HAP-1 (cell line): Measurements from ENCODE around the gene RBMS1.
"Not testable (repeated sequence)": the region's sequence is repeated elsewhere in the genome, so short reads cannot be mapped to it uniquely, and the experiment has no call there.

Experiments
- DNase-seq, 2 experiments: peaks; one replicate each; pipeline ENCODE4 v3.0.0-alpha.2; 2016 to 2020; ENCODE audit warnings: low spot score in 2 of 2
- H3K27me3 ChIP-seq: fragments of 250-450 bp; sonication (Bioruptor Pico); 2 replicates; pipeline ENCODE4 v1.5.1; 2020; ENCODE audit warnings: low read depth, mild to moderate bottlenecking, moderate library complexity
- H3K36me3 ChIP-seq: fragments of 250-450 bp; sonication (Bioruptor Pico); replicated peaks from 2 replicates; pipeline ENCODE4 v1.5.1; 2020; ENCODE audit warnings: mild to moderate bottlenecking
- H3K4me1 ChIP-seq: fragments of 250-450 bp; sonication (Bioruptor Pico); 2 replicates; pipeline ENCODE4 v1.5.1; 2020; ENCODE audit warnings: mild to moderate bottlenecking
- H3K4me3 ChIP-seq: fragments of 250-450 bp; sonication (Bioruptor Pico); 2 replicates; pipeline ENCODE4 v1.5.1; 2020; ENCODE audit warnings: mild to moderate bottlenecking, moderate library complexity
- H3K9me3 ChIP-seq: fragments of 250-450 bp; sonication (Bioruptor Pico); 2 replicates; pipeline ENCODE4 v1.5.1; 2020; ENCODE audit warnings: mild to moderate bottlenecking, moderate library complexity
- in situ Hi-C: fragments of 300-500 bp; cut with MboI; formaldehyde crosslinking; loops from 3 replicates; pipeline ENCODE4 v1.14.3; 2020; ENCODE audit warnings: low sequenced_read_pairs, inconsistent platforms, mixed read lengths

Gene RBMS1

DNA sequence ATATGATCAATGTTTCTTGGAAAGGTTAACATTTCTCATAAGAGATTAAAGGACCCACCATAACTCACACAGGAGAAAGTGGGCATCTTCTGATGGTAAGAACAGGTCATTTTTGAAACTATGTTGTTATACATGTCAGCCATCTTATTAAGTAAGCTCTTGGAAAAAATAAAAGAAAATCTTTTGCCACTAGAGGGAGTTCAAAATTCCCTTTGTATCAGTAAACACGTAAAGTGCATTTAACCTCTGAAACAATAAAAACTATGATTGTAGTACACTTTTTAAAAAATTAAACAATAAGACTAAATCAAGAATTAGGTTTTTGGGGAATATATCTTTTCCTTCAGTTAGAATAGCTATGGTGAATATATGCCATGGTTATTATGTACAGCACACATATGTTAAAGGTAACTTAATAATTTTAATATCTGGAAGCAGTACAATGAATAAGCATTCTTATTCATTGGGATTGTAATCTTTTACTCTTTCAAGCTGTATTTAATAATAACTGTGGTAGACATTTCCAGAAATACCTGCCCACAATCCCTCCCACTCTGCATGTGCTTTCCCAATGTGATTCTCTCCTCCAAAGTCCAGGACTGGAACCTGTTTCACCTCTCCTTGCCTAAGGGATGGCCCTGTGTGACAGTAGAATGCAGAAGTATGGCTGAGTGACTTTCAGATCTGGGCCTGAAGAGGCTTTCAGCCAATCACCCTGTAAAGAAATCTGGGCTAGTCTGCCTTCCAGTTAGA, 64.2 kb downstream of the RBMS1 start:
- in situ Hi-C loops, result no loop called here
- peak in 1 of 2 experiments; percentile 48 for DNase-seq
- no peaks in the 10 kb centered on the region for H3K36me3 ChIP-seq
- no peak overlapping the region for H3K4me3 ChIP-seq
- H3K9me3 ChIP-seq, result no peaks in the 10 kb centered on the region
- no peaks in the 10 kb centered on the region for H3K27me3 ChIP-seq
- H3K4me1 ChIP-seq, result peaks cover 11% of the 10 kb centered on the region

DNA sequence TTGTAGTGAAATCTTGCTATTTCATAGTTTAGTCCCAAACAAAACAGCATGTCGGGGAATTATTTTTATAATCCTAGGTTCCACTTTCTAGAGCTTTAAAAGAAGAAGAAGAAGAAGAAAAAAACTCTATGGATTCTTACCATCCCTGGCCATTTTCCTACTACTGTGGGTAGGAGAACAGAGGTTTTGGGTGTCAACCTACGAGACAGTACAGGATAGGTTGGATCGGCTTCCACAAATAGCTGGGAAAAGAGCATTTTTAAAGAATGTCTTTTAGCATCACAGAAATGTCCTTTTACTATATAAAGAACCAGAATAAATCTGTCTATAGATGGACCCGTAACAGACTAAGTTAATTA, 65.2 kb downstream of the RBMS1 start:
- Histone ChIP-seq H3K4me1 (peaks cover 6% of the 10 kb centered on the region), H3K36me3 (no peaks in the 10 kb centered on the region), H3K9me3 (no peaks in the 10 kb centered on the region), H3K4me3 (no peak overlapping the region), H3K27me3 (no peaks in the 10 kb centered on the region)
- in situ Hi-C loops, result no loop called here
- no peak for DNase-seq

DNA sequence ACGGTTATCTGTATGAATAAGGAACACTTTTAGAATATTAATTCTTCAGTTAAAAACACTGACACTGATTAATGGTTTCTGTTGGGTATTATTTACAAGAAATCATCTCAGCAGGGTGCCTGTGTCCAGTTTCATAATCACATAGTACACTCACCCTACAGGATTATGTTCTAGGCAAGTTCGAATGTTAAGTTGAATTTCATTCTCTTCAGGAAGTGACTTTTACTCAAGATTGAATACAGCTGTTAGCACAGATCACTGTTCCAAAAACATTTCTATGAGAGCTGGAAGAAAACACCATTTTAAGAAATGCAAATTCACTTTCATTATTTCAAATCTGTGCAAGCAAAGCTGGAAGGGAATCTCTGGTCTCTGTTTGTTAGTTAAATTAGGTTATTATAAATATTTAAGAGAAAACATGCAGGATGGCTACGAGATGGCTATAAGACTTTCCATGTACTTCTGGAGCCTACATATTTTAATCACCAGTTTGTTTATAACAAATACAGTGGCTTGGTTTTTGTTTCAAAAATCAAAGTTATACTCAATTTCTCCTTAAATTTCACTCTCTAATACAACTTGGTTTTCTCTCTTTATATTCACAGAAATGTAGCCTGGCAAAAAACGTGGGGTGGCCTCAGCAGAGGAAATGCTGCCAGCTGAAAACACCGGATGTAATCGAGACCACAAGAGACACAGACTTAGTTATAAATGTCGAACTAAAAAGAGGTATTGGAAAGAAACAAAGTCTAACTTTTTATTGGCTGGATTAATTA, 65.8 kb downstream of the RBMS1 start:
- no peak for DNase-seq
- Histone ChIP-seq H3K27me3 (no peaks in the 10 kb centered on the region), H3K36me3 (no peaks in the 10 kb centered on the region), H3K4me3 (no peak overlapping the region), H3K9me3 (no peaks in the 10 kb centered on the region), H3K4me1 (peaks cover 6% of the 10 kb centered on the region)
- in situ Hi-C loops, result no loop called here

DNA sequence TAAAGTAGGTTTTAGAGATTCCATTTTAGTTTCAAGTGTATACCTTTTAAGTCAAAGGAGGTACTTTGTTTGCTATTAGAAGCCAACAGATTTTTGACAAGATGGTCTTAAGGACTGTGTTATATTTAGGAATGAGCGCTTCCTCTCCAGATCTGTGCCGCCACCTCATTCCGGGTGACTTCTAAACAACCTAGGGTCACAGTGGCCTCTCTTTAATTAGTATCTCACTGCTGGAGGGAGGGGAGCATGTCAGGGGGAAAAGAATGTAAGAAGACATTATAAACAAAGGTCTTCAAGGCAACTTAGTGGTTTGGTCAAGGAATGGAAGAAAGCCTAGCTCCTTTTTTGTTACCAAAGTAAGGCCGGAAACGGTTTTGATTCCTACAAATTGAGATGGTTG, 67.0 kb downstream of the RBMS1 start:
- in situ Hi-C loops, result no loop called here
- Histone ChIP-seq H3K9me3 (no peaks in the 10 kb centered on the region), H3K36me3 (no peaks in the 10 kb centered on the region), H3K4me1 (peaks cover 6% of the 10 kb centered on the region), H3K27me3 (no peaks in the 10 kb centered on the region), H3K4me3 (no peak overlapping the region)
- no peak for DNase-seq

DNA sequence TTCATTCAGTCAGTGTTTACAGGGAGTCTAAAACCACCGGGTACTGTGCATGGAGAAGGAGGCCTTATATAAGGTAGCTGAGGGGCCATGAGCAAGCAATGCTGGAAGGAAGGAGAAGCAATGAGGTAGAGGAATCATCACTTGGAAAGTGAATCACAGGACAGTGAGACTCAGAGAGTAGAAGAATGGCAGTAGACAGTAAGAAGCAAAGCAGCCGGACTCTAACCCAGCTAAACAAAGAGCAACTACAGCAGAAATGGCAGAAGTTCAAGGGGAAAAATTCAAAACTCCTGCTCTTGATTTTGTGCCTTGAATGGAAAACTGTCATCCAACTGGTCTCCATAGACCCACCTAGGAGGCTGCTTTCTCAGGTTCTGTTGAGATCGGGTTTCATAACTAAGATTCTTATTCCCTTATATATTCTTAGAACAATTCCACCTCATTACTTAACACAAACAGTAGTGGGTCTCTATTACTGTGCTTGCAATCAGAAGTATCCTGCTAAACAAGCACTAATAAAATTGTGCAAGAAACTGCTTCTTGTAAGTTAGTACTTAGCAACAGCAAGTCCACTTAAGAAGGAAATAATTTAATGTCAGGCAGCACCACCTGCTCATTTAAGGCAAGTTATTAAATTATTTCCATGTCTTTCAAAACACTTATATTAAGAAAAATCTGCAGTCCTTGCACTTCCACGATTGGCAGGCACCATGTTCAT, 68.0 kb downstream of the RBMS1 start:
- Histone ChIP-seq H3K4me3 (no peak overlapping the region), H3K36me3 (no peaks in the 10 kb centered on the region), H3K9me3 (no peaks in the 10 kb centered on the region), H3K27me3 (no peaks in the 10 kb centered on the region), H3K4me1 (peaks cover 6% of the 10 kb centered on the region)
- DNase-seq, result no peak
- in situ Hi-C loops, result no loop called here

DNA sequence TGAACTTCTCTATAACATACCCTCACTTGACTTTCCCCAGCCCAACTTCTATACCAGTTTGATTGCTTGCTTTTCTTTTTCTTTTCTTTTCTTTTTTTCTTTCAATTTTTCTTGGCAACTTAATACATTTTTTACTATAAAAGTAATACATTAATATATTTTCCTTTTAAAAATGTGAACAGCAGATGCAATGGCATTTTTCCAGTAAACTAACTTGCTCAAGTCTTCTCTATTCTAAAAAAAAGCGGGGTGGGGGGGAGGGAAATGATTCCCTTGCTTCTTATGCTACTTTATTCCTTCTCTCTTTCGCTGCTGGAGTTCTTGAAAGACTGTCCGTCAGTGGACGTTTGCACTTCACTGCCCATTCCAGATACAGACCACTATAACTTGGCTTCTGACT, 70.5 kb downstream of the RBMS1 start:
- DNase-seq, result no peak
- Histone ChIP-seq H3K27me3 (no peaks in the 10 kb centered on the region), H3K9me3 (no peaks in the 10 kb centered on the region), H3K4me1 (peaks cover 9% of the 10 kb centered on the region), H3K36me3 (no peaks in the 10 kb centered on the region), H3K4me3 (no peak overlapping the region)
- in situ Hi-C loops, result no loop called here

DNA sequence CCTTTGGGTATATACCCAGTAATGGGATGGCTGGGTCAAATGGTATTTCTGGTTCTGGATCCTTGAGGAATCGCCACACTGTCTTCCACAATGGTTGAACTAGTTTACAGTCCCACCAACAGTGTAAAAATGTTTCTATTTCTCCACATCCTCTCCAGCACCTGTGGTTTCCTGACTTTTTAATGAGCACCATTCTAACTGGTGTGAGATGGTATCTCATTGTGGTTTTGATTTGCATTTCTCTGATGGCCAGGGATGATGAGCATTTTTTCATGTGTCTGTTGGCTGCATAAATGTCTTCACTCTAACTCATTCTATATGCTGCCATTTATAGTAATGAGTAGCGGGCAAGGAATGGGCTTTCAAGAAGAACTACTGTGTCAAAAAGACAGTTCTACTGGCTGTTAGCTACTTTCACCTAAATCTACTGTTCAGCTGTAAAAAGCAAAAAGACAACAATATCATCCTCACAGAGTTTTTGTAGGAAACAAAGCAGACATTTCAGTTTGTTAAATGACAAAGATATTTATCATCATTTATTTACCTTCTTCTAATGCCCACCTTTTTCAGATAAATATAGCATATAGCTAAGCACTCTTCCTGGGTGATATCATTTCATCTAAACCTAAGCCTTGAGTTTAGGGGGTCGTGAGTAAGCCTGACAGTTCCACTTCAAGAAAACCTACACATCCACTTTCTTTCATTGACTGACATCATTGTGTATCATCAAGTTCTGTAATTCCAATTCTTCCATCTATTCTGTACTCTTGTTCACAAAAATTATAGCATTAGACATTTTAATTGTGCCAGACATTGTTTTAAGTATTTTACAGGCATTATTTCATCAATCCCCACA, 71.7 kb downstream of the RBMS1 start:
- DNase-seq, H3K4me3 ChIP-seq, in situ Hi-C loops, H3K27me3 ChIP-seq, H3K9me3 ChIP-seq, H3K36me3 ChIP-seq: not testable (repeated sequence)
- peaks cover 16% of the 10 kb centered on the region for H3K4me1 ChIP-seq

DNA sequence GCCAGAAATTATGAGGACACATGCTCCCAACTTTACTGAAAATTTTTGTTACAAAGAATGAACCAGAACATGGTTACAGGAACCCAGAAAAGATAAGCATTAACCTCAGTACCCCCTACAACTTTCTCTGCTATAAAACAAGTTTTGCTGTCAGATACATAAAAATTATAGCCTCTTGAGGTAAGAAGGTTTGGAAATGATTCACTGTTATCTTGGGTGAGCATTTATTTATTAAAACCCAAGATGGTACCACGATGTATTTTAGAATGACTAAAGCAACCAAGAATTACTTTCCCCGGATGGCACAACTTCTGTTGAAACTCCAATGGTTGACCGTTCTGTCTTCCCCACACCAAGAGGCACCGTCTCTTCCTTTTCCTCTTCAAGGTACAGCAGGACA, 72.9 kb downstream of the RBMS1 start:
- H3K27me3 ChIP-seq, result no peaks in the 10 kb centered on the region
- in situ Hi-C loops, result no loop called here
- H3K9me3 ChIP-seq, result no peaks in the 10 kb centered on the region
- H3K36me3 ChIP-seq, result no peaks in the 10 kb centered on the region
- H3K4me3 ChIP-seq, result no peak overlapping the region
- peaks cover 19% of the 10 kb centered on the region for H3K4me1 ChIP-seq
- DNase-seq, result no peak

DNA sequence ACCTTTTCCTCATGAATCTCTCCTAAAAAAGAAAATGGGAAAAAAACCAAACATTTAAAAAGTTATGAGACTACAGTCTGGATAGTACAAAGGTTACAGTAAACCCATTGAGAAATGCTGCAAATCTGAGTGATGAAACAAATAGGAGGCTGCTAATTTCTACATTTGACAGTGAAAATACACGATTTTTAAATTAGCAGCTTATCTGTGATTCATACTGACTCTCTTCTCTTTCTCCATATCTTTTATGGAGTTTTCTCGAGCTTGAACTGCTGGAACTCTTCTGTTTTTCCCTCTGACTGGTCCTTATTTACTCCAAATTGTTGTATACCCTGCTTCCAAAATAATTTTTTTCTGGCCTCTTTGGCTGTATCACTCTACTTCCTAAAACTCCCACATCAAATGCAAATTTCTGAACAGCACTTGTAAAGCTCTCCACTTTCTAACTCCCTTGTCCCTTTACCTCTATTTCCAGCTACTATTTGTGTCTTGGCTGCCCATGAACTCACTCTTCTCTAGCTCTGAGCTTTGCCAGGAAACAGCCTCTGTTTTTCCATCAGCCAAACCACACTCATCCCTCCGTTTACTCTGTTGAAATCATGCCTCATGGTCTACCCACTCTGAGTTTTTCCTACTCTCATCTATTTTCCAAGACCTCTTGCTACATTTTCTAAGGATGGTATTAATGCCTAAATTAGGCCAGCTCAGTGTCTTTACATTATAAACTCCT, 73.7 kb downstream of the RBMS1 start:
- no peak for DNase-seq
- Histone ChIP-seq H3K27me3 (no peaks in the 10 kb centered on the region), H3K4me1 (peaks cover 19% of the 10 kb centered on the region), H3K36me3 (no peaks in the 10 kb centered on the region), H3K9me3 (no peaks in the 10 kb centered on the region), H3K4me3 (no peak overlapping the region)
- in situ Hi-C loops, result no loop called here

DNA sequence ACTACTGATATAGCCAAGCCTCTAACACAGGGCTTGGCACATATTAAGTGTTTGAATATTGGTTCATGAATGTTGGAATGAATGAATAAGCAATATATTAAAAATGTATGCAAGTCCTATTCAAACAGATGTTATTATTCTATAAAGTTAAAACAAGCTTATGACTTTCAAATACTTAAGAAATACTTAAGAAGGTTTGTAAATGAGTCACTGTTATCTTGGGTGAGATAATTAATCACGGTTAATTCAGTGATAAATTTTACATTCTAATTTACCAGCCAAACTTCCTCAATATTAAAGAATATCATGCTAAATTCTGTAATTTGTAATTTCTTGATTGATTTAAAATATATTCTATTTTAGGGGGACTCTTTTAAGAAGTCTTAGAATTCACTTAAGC, 74.8 kb downstream of the RBMS1 start:
- no peaks in the 10 kb centered on the region for H3K27me3 ChIP-seq
- in situ Hi-C loops, result no loop called here
- DNase-seq, result no peak
- H3K4me1 ChIP-seq, result peaks cover 19% of the 10 kb centered on the region
- H3K36me3 ChIP-seq, result no peaks in the 10 kb centered on the region
- H3K9me3 ChIP-seq, result no peaks in the 10 kb centered on the region
- H3K4me3 ChIP-seq, result no peak overlapping the region

DNA sequence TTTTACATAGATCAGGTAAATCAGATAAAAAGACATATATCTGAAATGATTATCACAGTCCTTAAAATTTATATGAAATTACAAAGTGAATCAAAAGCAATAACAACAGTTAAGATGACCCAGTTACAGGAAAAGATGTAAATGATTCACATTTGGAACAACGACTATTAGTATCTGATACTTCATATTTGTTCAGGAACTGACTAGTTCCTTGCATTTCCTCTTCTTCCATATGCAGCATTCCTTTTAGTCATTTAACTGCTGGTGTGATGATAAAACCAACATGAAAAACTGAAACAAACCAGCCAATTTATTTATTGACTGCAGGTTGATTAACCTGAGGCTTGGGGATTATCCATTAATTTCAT, 75.2 kb downstream of the RBMS1 start:
- no peak for DNase-seq
- no peaks in the 10 kb centered on the region for H3K27me3 ChIP-seq
- H3K9me3 ChIP-seq, result no peaks in the 10 kb centered on the region
- H3K36me3 ChIP-seq, result no peaks in the 10 kb centered on the region
- H3K4me3 ChIP-seq, result no peak overlapping the region
- in situ Hi-C loops, result no loop called here
- H3K4me1 ChIP-seq, result peaks cover 19% of the 10 kb centered on the region

DNA sequence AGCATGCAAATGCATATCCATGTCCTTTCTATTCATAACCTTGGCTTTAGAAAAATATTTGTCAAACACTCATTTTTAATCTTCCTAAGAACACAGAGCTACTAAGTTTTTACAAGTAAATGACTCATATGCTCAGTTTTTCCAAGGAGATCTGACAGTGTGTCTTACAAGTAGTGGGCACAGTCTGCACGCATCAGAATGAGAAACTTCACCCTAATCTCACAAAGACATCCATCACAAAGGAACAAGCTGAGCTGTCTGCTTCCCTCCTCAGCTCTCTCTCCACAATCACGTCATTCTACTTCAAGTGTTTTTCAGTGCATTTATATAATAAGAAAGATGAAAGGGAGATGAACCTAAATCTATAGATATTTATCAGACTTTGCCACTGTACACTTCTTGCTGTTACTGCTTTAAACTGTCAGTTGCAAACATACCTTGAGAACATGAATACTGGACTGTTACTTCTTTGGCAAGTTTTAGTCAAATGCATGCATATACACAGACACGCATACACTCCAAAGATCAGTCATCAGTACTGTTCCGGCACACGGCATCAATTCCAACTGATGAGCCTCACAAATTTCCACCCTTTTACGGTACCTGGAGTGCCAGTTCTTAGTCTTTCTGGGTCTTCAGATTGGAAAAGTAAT, 75.7 kb downstream of the RBMS1 start:
- in situ Hi-C loops, result no loop called here
- DNase-seq, result peak; percentile 38 to 76

DNA sequence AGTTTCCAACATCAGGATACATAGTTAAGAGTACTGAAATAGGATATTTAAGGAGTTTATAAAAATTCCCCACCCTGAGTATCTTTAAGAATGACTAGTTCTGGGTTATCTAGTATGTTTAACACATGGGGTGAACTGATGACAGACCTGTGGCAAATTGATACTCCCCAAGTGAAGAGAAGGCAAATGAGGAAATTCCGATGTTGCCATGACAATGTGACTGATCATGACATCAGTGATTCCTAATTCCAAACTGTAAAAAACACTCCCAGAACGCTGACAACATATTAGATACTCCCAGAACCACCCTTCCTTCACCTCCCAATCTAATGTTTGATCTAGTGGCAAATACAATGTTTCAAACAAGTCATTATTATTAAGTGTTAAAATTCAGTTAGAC, 77.6 kb downstream of the RBMS1 start:
- H3K4me1 ChIP-seq, result peaks cover 19% of the 10 kb centered on the region

More for the DNA sequence above, 75.7 kb downstream of the RBMS1 start:
- Histone ChIP-seq H3K36me3 (no peaks in the 10 kb centered on the region), H3K27me3 (no peaks in the 10 kb centered on the region), H3K9me3 (no peaks in the 10 kb centered on the region), H3K4me3 (no peak overlapping the region), H3K4me1 (peaks cover 19% of the 10 kb centered on the region)

More for the DNA sequence above, 77.6 kb downstream of the RBMS1 start:
- DNase-seq, result no peak
- in situ Hi-C loops, result no loop called here
- H3K36me3 ChIP-seq, result no peaks in the 10 kb centered on the region
- no peaks in the 10 kb centered on the region for H3K9me3 ChIP-seq
- H3K27me3 ChIP-seq, result no peaks in the 10 kb centered on the region
- no peak overlapping the region for H3K4me3 ChIP-seq
